ENCODE data around the gene SPATC1L.

- TF ChIP-seq CTCF (IDR thresholded peaks at IDR 0.05; ENCODE audit: insufficient read depth, low read length) (no peak), POLR2AphosphoS5 (IDR thresholded peaks at IDR 0.05; ENCODE audit: low read depth) (no peak), GABPA (IDR thresholded peaks at IDR 0.05; ENCODE audit: low read depth) (no peak), SPI1 (IDR thresholded peaks at IDR 0.05; ENCODE audit: borderline replicate concordance, low read depth) (no peak)
Measured at GRCh38 chr21:46220275-46220810, 36.1 kb upstream of the SPATC1L start.
